GM18907 (cell line): ENCODE data around the gene CALCOCO1.
A peak's percentile ranks its signal among the peaks of the same experiment; 100 is the strongest.
"Not testable (repeated sequence)": the region's sequence is repeated elsewhere in the genome, so short reads cannot be mapped to it uniquely, and the experiment has no call there.

Experiments used
- ATAC-seq: cut with Tn5 transposase; IDR thresholded peaks from one replicate; pipeline ENCODE4 v1.9.1; 2021; ENCODE audit warnings: mild to moderate bottlenecking, moderate library complexity; ENCODE audit not compliant: unreplicated experiment

CALCOCO1 gene

GRCh38 chr12:53699678-53700025, 27.6 kb downstream of the CALCOCO1 start:
- ATAC-seq: no peak

DNA sequence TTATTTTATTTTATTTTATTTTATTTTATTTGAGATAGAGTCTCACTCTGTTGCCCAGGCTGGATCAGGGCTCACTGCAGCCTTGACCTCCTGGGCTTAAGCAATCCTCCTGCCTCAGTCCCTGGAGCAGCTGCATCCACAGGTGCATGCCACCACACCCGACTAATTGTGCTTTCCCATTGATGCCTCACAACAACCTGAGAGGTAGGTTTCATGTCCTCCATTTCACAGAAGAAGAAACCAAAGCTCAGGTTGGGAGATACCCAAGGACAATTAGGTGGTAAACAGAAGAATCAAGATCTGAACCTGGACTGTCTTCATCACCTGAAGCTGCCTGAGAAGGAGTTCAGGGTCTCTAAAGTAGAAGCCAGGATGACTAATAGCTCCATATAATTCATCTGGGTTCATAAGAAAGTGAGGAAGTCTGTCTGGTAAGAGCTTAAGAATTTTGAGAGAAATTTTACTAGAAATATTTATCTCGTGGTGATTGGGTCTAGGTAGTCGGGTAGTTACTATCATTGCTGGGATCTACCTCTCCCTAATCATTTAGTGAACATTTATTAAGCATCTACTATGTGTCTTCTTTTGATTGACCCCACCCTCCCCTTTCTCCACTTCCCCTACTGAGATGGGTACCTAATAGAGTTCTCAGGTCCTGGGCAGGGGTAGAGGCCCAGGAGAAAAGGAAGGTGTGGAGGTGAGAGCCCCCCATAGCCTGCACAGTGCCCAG, 28.1 kb downstream of the CALCOCO1 start:
- ATAC-seq: no peak

DNA sequence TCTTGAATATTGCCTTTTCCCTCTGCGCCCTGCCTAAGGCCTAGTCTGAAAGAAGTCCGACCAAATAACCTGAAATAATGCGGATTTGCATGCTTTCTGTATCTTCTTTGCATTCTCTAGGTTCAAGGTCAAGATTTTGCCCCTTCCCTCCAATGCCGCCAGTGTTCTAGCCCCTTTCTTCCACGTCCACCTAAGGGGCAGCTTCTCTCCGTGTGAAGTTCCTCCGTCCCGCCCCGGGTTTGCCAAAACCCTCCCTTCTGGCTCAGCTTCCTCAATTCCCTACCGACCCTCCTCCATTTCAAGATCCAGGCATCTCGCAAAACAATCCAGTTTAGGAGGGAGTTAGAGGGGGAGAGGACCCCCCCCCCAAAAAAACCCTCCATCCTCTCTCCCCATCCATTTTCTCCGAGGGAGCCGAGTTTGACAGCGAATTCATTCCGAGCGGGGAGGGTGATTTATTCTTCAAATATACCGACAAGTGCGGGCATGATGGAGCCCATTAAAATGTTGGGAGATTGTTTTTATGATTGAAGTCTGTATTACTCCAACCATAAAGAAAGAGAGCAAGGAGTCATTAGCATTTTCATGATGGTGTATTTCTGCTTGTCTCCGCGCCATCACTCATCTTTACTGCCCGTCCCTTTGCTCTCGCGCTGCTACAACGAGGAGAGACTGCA, 30.5 kb downstream of the CALCOCO1 start:
- no peak for ATAC-seq

DNA sequence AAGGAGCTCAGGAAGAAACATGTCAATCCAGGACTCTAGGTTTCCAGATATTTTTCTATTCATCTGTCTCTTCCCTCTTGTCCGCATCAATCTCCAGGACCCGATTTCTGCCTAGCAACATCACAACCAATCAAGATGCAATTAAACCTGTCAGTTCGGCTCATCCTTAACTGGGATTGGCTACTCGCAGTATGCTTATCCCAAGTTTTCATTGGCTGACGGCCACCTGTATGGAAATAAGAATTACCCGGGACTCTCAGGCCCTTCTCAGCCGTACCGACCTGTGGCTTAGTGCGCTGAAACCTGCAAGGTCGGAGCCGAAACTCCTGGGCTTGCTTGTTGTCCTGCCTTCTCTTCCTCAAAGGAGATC, 31.0 kb downstream of the CALCOCO1 start:
- ATAC-seq: no peak

DNA sequence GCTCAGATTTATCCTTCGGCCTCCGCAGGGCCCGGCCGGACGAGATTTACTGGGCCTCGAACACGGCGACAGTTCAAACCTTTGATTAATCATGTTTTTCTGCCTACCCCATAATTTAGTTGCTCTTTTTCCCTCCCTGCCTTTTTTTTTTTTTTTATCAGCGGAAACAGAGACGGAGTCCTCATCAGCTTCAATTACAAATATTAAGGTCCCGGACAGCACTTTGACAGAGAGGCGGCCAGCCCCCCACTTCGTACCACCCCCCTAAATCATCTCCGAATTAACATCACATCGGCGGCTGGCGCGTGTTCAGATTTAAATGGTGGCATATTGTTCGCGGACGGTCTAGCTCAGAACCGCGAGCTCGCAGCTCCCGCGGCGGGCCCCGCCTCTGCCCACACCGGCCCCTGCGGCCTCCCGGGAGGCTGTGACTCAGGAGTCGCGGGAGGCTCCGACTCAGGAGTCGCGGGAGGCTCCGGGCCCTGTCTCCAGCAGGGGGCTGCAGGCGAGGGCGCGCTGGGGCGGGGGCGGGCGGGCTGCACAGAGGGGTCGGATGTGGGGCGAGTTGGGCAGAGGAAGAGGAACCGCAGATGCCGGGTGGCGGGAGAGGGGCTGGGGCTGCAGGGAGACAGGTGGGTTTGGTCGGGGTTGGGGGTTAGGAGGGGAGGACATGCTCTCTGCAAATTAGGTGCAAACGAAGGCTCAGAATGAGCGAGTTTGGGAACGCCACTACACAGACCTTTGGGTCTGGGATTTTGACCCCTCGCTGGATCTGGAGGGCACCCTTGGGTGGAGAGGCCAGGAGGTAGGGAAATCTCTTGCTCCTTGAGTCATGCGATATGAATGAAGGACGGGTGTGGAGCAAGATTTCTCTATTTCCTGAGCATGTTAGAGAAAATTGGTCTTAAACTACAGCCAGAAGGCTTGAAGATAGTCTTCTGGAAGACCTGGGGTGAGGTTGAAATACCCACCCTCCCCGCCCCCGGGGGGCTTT, 31.8 kb downstream of the CALCOCO1 start:
- no peak for ATAC-seq

GRCh38 chr12:53694756-53695151, 32.5 kb downstream of the CALCOCO1 start:
- no peak for ATAC-seq

GRCh38 chr12:53688134-53688533, 39.1 kb downstream of the CALCOCO1 start:
- ATAC-seq: no peak

DNA sequence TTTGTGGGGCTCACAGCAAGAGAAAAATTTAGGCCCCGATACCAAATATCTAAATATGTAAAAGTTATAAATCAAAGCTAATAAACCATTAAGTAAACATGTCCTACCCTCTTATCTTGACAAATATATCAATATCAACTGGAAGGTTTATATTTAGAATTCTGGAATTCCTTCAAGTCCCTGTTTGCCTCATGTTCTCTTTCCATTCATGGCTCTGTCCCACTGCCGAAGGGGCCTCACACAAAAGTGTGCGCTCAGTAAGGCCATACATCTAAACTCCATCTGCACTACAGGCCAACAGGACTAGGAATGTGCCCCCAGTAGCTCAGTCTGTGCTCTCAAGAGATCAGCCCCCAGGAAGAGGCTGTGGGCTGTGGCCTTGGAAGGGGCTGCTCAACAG, 40.8 kb downstream of the CALCOCO1 start:
- ATAC-seq: no peak

DNA sequence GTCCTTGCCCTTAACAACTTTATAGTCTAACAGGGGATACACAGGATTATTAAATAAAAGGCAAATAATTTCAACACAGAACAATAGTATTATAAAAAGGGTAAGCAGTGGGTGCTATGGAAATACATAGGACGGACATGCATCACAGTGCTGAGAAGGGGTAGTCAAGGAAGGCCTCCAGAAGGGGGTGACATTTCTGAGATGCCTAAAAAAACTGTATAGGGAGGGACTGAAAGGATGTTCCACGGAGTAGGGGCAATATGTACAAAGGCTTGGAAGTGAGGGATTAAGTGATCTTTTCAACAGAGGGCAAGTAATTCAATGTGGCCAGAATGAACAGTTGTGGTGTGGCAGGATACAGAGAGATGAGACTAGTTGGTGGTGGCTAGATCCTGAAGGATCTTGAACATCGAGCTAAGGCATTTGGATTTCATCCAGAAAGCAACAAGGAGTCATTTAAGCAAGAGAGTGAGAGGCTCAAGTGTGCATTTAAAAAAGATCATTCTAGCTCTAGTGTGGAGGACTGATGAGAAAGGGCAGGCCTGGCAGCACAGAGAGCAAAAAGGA, 42.5 kb downstream of the CALCOCO1 start:
- ATAC-seq: no peak

DNA sequence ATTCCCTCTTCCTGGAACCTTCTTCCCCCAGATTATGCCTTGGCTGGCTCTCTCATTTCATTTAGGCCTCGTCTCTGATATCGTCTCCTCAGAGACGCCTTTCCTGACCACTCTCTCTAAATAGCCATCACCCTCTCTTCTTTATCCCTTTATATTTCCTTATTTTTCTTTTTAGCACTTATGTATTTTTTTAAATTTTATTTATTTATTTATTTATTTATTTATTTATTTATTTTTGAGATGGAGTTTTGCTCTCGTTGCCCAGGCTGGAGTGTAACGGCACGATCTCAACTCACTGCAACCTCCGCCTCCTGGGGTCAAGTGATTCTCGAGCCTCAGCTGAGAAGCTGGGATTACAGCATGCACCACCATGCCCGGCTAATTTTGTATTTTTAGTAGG, 43.3 kb downstream of the CALCOCO1 start:
- ATAC-seq: no peak

- ATAC-seq: no peak
These were observed 43.8 kb downstream of the CALCOCO1 start for GRCh38 chr12:53683494-53683893.

- not testable (repeated sequence) for ATAC-seq
These were observed 47.2 kb downstream of the CALCOCO1 start for GRCh38 chr12:53680061-53680460.

- no peak for ATAC-seq
These were observed 49.5 kb downstream of the CALCOCO1 start for GRCh38 chr12:53677800-53678148.

- ATAC-seq: no peak
These were observed 50.0 kb downstream of the CALCOCO1 start for GRCh38 chr12:53677016-53677799.

- ATAC-seq: no peak
These were observed 50.6 kb downstream of the CALCOCO1 start for GRCh38 chr12:53676656-53677015.

GRCh38 chr12:53675701-53676607, 51.3 kb downstream of the CALCOCO1 start, which contains the start of gene ATP5MC2:
TSS of gene ATP5MC2 (minus strand) at chr12:53676083. CDS start at chr12:53672614, 3,469 bp downstream.
- peak; percentile 96 for ATAC-seq

DNA sequence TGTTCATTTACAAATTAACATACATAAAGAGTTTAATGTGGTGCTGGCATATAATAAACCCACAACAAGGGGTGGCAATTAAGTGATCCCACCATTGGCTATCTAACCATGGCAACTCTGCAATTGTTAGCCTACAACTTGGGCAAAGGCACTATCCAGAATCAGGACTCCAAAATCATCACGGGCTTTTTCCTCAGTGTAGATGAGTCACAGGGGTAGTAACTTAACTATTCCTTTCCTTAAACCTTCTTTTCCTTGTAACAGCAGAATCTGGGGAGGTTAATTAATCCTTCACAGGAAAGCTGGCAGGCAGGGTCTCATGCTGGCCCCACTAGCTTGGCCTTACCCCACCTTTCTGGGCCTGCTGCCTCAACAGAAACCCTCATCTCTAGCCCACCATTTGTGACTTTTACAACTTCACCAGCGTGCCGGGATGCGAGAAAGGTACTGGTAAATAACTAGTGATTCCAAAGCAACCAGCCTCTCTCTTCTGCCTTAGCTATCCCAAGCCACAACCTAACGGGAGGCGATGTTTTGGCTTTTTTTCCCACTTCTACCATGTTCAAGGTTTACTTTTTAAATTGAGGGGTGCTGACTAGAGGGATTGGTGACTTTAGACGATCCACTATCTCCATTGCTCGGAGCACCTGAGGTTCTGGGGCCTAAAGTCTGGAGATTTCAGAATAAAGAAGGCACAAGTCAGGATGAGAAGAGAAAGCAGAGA, 52.1 kb downstream of the CALCOCO1 start:
- ATAC-seq: no peak

- no peak for ATAC-seq
These were observed 56.3 kb downstream of the CALCOCO1 start for GRCh38 chr12:53670971-53671370.

GRCh38 chr12:53670308-53670707, 56.9 kb downstream of the CALCOCO1 start:
- no peak for ATAC-seq
